Measurements from ENCODE around the gene ZCCHC3. TPM values are rescaled to one million over a fixed set of nuclear protein-coding genes. Genes with fewer than 3 reads are reported as not detected.

ZCCHC3 gene
- 18.6 to 22.8 TPM (median 20.8 TPM) in 5 replicates for total RNA-seq (2022; extraction: Qiagen RNA extraction; ENCODE audit: low read depth)

GRCh38 chr20:297098-297924, at the start of gene ZCCHC3:
Gene ZCCHC3 (plus strand): TSS chr20:297570. CDS start chr20:297587, 17 bp downstream.

GRCh38 chr20:257419-257818, 40.0 kb upstream of the ZCCHC3 start, which contains the start of gene DEFB132:
Gene DEFB132 (plus strand): TSS chr20:257724. CDS start chr20:257779, 55 bp downstream.

GRCh38 chr20:290084-290831, 7.1 kb upstream of the ZCCHC3 start, which contains the start of gene C20orf96:
Gene C20orf96 (minus strand): TSS chr20:290750. CDS start chr20:290610, 140 bp downstream.

GRCh38 chr20:325045-325888, 27.9 kb downstream of the ZCCHC3 start, which contains the start of gene SOX12:
Gene SOX12 (plus strand): TSS chr20:325552. CDS start chr20:325925, 373 bp downstream.

GRCh38 chr20:346640-347316, 49.4 kb downstream of the ZCCHC3 start, which contains the start of gene NRSN2:
Gene NRSN2 (plus strand): TSS chr20:347111. CDS start chr20:349644, 2,533 bp downstream.

Other genes with a start within 250 kb of the ZCCHC3 start
- not detected in 5 replicates for gene DEFB125, start 209.9 kb upstream of the ZCCHC3 start, total RNA-seq (2022; extraction: Qiagen RNA extraction; ENCODE audit: low read depth)
- gene DEFB126, start 155.0 kb upstream of the ZCCHC3 start, total RNA-seq (2022; extraction: Qiagen RNA extraction; ENCODE audit: low read depth): not detected in 5 replicates
- not detected in 5 replicates for gene DEFB127, start 140.1 kb upstream of the ZCCHC3 start, total RNA-seq (2022; extraction: Qiagen RNA extraction; ENCODE audit: low read depth)
- gene DEFB128, start 107.9 kb upstream of the ZCCHC3 start, total RNA-seq (2022; extraction: Qiagen RNA extraction; ENCODE audit: low read depth): not detected in 5 replicates
- gene DEFB129, start 70.3 kb upstream of the ZCCHC3 start, total RNA-seq (2022; extraction: Qiagen RNA extraction; ENCODE audit: low read depth): not detected in 5 replicates
- gene DEFB132, start 39.8 kb upstream of the ZCCHC3 start, total RNA-seq (2022; extraction: Qiagen RNA extraction; ENCODE audit: low read depth): not detected in 5 replicates
- 10.5 to 11.8 TPM (median 10.9 TPM) in 5 replicates for gene C20orf96, start 6.8 kb upstream of the ZCCHC3 start, total RNA-seq (2022; extraction: Qiagen RNA extraction; ENCODE audit: low read depth)
- gene SOX12, start 28.0 kb downstream of the ZCCHC3 start, total RNA-seq (2022; extraction: Qiagen RNA extraction; ENCODE audit: low read depth): 17.3 to 28.9 TPM (median 27.9 TPM) in 5 replicates
- 56.4 to 63.1 TPM (median 60.3 TPM) in 5 replicates for gene NRSN2, start 49.5 kb downstream of the ZCCHC3 start, total RNA-seq (2022; extraction: Qiagen RNA extraction; ENCODE audit: low read depth)
- 40.2 to 53.1 TPM (median 51.9 TPM) in 5 replicates for gene TRIB3, start 83.2 kb downstream of the ZCCHC3 start, total RNA-seq (2022; extraction: Qiagen RNA extraction; ENCODE audit: low read depth)
- 105 to 149 TPM (median 141 TPM) in 5 replicates for gene RBCK1, start 110.7 kb downstream of the ZCCHC3 start, total RNA-seq (2022; extraction: Qiagen RNA extraction; ENCODE audit: low read depth)
- 33.0 to 37.0 TPM (median 35.0 TPM) in 5 replicates for gene TBC1D20, start 165.0 kb downstream of the ZCCHC3 start, total RNA-seq (2022; extraction: Qiagen RNA extraction; ENCODE audit: low read depth)
- gene CSNK2A1, start 246.2 kb downstream of the ZCCHC3 start, total RNA-seq (2022; extraction: Qiagen RNA extraction; ENCODE audit: low read depth): 146 to 171 TPM (median 156 TPM) in 5 replicates